Uterus (tissue), 2 donors: Measurements from ENCODE around the gene RBP5.

Source experiments
- POLR2A ChIP-seq, 2 donors: fragments of 450-650 bp; IDR thresholded peaks; one replicate each; pipeline ENCODE4 v1.6.1; 2016; ENCODE audit warnings: antibody characterized with exemption in 2 of 2, mild to moderate bottlenecking in 1 of 2, moderate library complexity in 1 of 2
- TF ChIP-seq, protein P1 (sequence below), 4 experiments: fragments of 200-600 bp in 2 of 4; fragments of 450-650 bp in 2 of 4; sonication (generic) in 2 of 4; IDR thresholded peaks; one replicate each; pipeline ENCODE4 v1.5.1; 2016 to 2019; ENCODE audit warnings: antibody characterized with exemption in 4 of 4, mild to moderate bottlenecking in 2 of 4, moderate library complexity in 1 of 4

- no peak for TF ChIP-seq POLR2A (IDR thresholded peaks at IDR 0.05)
- TF ChIP-seq, protein P1, sequence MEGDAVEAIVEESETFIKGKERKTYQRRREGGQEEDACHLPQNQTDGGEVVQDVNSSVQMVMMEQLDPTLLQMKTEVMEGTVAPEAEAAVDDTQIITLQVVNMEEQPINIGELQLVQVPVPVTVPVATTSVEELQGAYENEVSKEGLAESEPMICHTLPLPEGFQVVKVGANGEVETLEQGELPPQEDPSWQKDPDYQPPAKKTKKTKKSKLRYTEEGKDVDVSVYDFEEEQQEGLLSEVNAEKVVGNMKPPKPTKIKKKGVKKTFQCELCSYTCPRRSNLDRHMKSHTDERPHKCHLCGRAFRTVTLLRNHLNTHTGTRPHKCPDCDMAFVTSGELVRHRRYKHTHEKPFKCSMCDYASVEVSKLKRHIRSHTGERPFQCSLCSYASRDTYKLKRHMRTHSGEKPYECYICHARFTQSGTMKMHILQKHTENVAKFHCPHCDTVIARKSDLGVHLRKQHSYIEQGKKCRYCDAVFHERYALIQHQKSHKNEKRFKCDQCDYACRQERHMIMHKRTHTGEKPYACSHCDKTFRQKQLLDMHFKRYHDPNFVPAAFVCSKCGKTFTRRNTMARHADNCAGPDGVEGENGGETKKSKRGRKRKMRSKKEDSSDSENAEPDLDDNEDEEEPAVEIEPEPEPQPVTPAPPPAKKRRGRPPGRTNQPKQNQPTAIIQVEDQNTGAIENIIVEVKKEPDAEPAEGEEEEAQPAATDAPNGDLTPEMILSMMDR (IDR thresholded peaks at IDR 0.05) = no peak
Measured at GRCh38 chr12:7150356-7150755, 21.7 kb upstream of the RBP5 start.
